Activated naive CD8-positive, alpha-beta T cell treated with anti-CD3 and anti-CD28 coated beads, Interleukin-2, amount 10 ng/mL, durations not matched to agents 7 days and 5 days (primary cell): Measurements from ENCODE around the gene LRRC71. TPM values are rescaled to one million over a fixed set of nuclear protein-coding genes. Genes with fewer than 3 reads are reported as not detected.

Experiments
- ATAC-seq: fragments of 150-1000 bp; cut with Tn5 transposase; one replicate; pipeline ENCODE4 v1.10.0; 2021; ENCODE audit warnings: low read depth, moderate library complexity
- POLR2A ChIA-PET: fragments of 350-600 bp; sonication (Branson Sonifier 250); formaldehyde crosslinking; loops from one replicate; lab custom pipeline; 2021; ENCODE audit warnings: antibody characterized with exemption; lab: Charles Lee
- DNase-seq: peaks from one replicate; pipeline ENCODE4 v3.0.0; 2021
- H3K27ac Mint-ChIP-seq: one replicate; pipeline ENCODE4 v1.8.0; 2022; ENCODE audit warnings: mild to moderate bottlenecking, mixed read lengths
- H3K27me3 Mint-ChIP-seq: one replicate; pipeline ENCODE4 v1.8.0; 2022; ENCODE audit warnings: mild to moderate bottlenecking, moderate library complexity, mixed read lengths
- H3K36me3 Mint-ChIP-seq: one replicate; pipeline ENCODE4 v1.8.0; 2021; ENCODE audit warnings: mild to moderate bottlenecking, mixed read lengths
- H3K4me1 Mint-ChIP-seq: one replicate; pipeline ENCODE4 v1.8.0; 2021; ENCODE audit warnings: mixed read lengths
- H3K4me3 Mint-ChIP-seq: one replicate; pipeline ENCODE4 v1.8.0; 2022; ENCODE audit warnings: mild to moderate bottlenecking, moderate library complexity, mixed read lengths
- H3K9me3 Mint-ChIP-seq: one replicate; pipeline ENCODE4 v1.8.0; 2021; ENCODE audit warnings: mixed read lengths
- total RNA-seq, 2 experiments: library from RNA; stranded (reverse); gene quantifications; one replicate each; pipeline ENCODE4 v1.2.3, GENCODE V29; 2021

The LRRC71 gene
- total RNA-seq, 2 experiments from 2014 or later = not detected

- Mint-ChIP-seq H3K4me1 (peaks cover 20% of the 10 kb centered on the region), H3K4me3 (no peak overlapping the region), H3K27ac (no peak overlapping the region), H3K36me3 (peaks cover 1% of the 10 kb centered on the region), H3K9me3 (no peaks in the 10 kb centered on the region), H3K27me3 (peaks cover 52% of the 10 kb centered on the region)
- POLR2A ChIA-PET = no interaction called here
- DNase-seq = no peak
- ATAC-seq = no peak
These were observed 25.0 kb upstream of the LRRC71 start for GRCh38 chr1:156895455-156895812.

- Mint-ChIP-seq H3K9me3 (no peaks in the 10 kb centered on the region), H3K27ac (no peak overlapping the region), H3K4me1 (peaks cover 19% of the 10 kb centered on the region), H3K4me3 (no peak overlapping the region), H3K27me3 (peaks cover 47% of the 10 kb centered on the region), H3K36me3 (peaks cover 1% of the 10 kb centered on the region)
- POLR2A ChIA-PET = no interaction called here
- no peak for DNase-seq
- ATAC-seq = no peak
These were observed 24.5 kb upstream of the LRRC71 start for GRCh38 chr1:156895927-156896326.

- POLR2A ChIA-PET = no interaction called here
- DNase-seq = no peak
- peak overlapping the region; percentile 86 for H3K27ac Mint-ChIP-seq
- H3K27me3 Mint-ChIP-seq = peaks cover 44% of the 10 kb centered on the region
- peaks cover 20% of the 10 kb centered on the region for H3K4me1 Mint-ChIP-seq
- no peak overlapping the region for H3K4me3 Mint-ChIP-seq
- H3K9me3 Mint-ChIP-seq = no peaks in the 10 kb centered on the region
- no peak for ATAC-seq
- H3K36me3 Mint-ChIP-seq = peaks cover 1% of the 10 kb centered on the region
These were observed 23.9 kb upstream of the LRRC71 start for GRCh38 chr1:156896490-156897033.

GRCh38 chr1:156897078-156897825, 23.2 kb upstream of the LRRC71 start:
- ATAC-seq = no peak
- H3K9me3 Mint-ChIP-seq = no peaks in the 10 kb centered on the region
- peaks cover 39% of the 10 kb centered on the region for H3K27me3 Mint-ChIP-seq
- peak overlapping the region; percentile 34 for H3K4me3 Mint-ChIP-seq
- H3K4me1 Mint-ChIP-seq = peaks cover 16% of the 10 kb centered on the region
- H3K27ac Mint-ChIP-seq = peak overlapping the region; percentile 86
- POLR2A ChIA-PET = no interaction called here
- peaks cover 1% of the 10 kb centered on the region for H3K36me3 Mint-ChIP-seq
- DNase-seq = no peak

- DNase-seq = no peak
- Mint-ChIP-seq H3K4me1 (peaks cover 10% of the 10 kb centered on the region), H3K9me3 (no peaks in the 10 kb centered on the region), H3K36me3 (peaks cover 1% of the 10 kb centered on the region), H3K4me3 (peak overlapping the region; percentile 50), H3K27ac (peak overlapping the region; percentile 86), H3K27me3 (peaks cover 32% of the 10 kb centered on the region)
- peak; percentile 44 for ATAC-seq
- POLR2A ChIA-PET = no interaction called here
These were observed 22.3 kb upstream of the LRRC71 start for GRCh38 chr1:156898161-156898566.

- H3K9me3 Mint-ChIP-seq = no peaks in the 10 kb centered on the region
- H3K27ac Mint-ChIP-seq = no peak overlapping the region
- H3K4me1 Mint-ChIP-seq = peaks cover 10% of the 10 kb centered on the region
- peaks cover 1% of the 10 kb centered on the region for H3K36me3 Mint-ChIP-seq
- no peak overlapping the region for H3K4me3 Mint-ChIP-seq
- DNase-seq = no peak
- peaks cover 27% of the 10 kb centered on the region for H3K27me3 Mint-ChIP-seq
- POLR2A ChIA-PET = no interaction called here
- no peak for ATAC-seq
These were observed 21.3 kb upstream of the LRRC71 start for GRCh38 chr1:156898971-156899664.

GRCh38 chr1:156899956-156900718, 20.3 kb upstream of the LRRC71 start:
- Mint-ChIP-seq H3K36me3 (peaks cover 1% of the 10 kb centered on the region), H3K27me3 (peaks cover 20% of the 10 kb centered on the region), H3K4me3 (no peak overlapping the region), H3K4me1 (peaks cover 10% of the 10 kb centered on the region), H3K27ac (no peak overlapping the region), H3K9me3 (no peaks in the 10 kb centered on the region)
- no peak for DNase-seq
- no peak for ATAC-seq
- POLR2A ChIA-PET = no interaction called here

GRCh38 chr1:156900896-156901589, 19.4 kb upstream of the LRRC71 start:
- ATAC-seq = no peak
- peaks cover 10% of the 10 kb centered on the region for H3K4me1 Mint-ChIP-seq
- POLR2A ChIA-PET = interaction anchor here (0.9 kb wide), 1 partner anchor 14 kb away, joined by 3 read pairs; no protein-coding TSS in a partner anchor

GRCh38 chr1:156901590-156901900, 18.9 kb upstream of the LRRC71 start:
- Mint-ChIP-seq H3K27me3 (peaks cover 14% of the 10 kb centered on the region), H3K27ac (no peak overlapping the region), H3K9me3 (no peaks in the 10 kb centered on the region), H3K4me1 (peaks cover 10% of the 10 kb centered on the region), H3K36me3 (peaks cover 1% of the 10 kb centered on the region), H3K4me3 (no peak overlapping the region)
- DNase-seq = no peak
- ATAC-seq = no peak
- POLR2A ChIA-PET = interaction anchor here (0.9 kb wide), 1 partner anchor 14 kb away, joined by 3 read pairs; no protein-coding TSS in a partner anchor

More at GRCh38 chr1:156900896-156901589, 19.4 kb upstream of the LRRC71 start:
- no peak for DNase-seq
- no peak overlapping the region for H3K27ac Mint-ChIP-seq
- H3K4me3 Mint-ChIP-seq = no peak overlapping the region
- H3K27me3 Mint-ChIP-seq = peaks cover 14% of the 10 kb centered on the region
- peaks cover 1% of the 10 kb centered on the region for H3K36me3 Mint-ChIP-seq
- no peaks in the 10 kb centered on the region for H3K9me3 Mint-ChIP-seq

- H3K27ac Mint-ChIP-seq = peak overlapping the region; percentile 72
- no peaks in the 10 kb centered on the region for H3K9me3 Mint-ChIP-seq
- POLR2A ChIA-PET = interaction anchor here (0.9 kb wide), 1 partner anchor 15 kb away, joined by 3 read pairs; no protein-coding TSS in a partner anchor
These were observed 18.2 kb upstream of the LRRC71 start for GRCh38 chr1:156901966-156902915.

GRCh38 chr1:156903328-156904091, 16.9 kb upstream of the LRRC71 start:
- POLR2A ChIA-PET = no interaction called here
- no peaks in the 10 kb centered on the region for H3K9me3 Mint-ChIP-seq
- DNase-seq (no peak), ATAC-seq (no peak)
- H3K4me1 Mint-ChIP-seq = peaks cover 4% of the 10 kb centered on the region
- H3K36me3 Mint-ChIP-seq = peaks cover 1% of the 10 kb centered on the region
- H3K4me3 Mint-ChIP-seq = no peak overlapping the region
- H3K27me3 Mint-ChIP-seq = peaks cover 10% of the 10 kb centered on the region
- H3K27ac Mint-ChIP-seq = no peak overlapping the region

More at GRCh38 chr1:156901966-156902915, 18.2 kb upstream of the LRRC71 start:
- ATAC-seq (no peak), DNase-seq (no peak)
- peaks cover 1% of the 10 kb centered on the region for H3K36me3 Mint-ChIP-seq
- H3K27me3 Mint-ChIP-seq = peaks cover 10% of the 10 kb centered on the region
- peaks cover 10% of the 10 kb centered on the region for H3K4me1 Mint-ChIP-seq
- H3K4me3 Mint-ChIP-seq = no peak overlapping the region
